Neural cell (in vitro differentiated cells): ENCODE results near the gene AMY2B. TPM values are rescaled to one million over a fixed set of nuclear protein-coding genes. Genes with fewer than 3 reads are reported as not detected.
"Not testable (repeated sequence)": the region's sequence is repeated elsewhere in the genome, so short reads cannot be mapped to it uniquely, and the experiment has no call there.

Source experiments
- H2AFZ ChIP-seq: fragments of 200-600, 300-800 bp; sonication (generic), shearing (Covaris generic); 2 replicates; pipeline ENCODE4 v1.6.0; 2014; ENCODE audit warnings: low read depth, mild to moderate bottlenecking, antibody characterized with exemption, low read length, moderate library complexity
- H3F3A ChIP-seq: fragments of 200-600 bp; shearing (Covaris generic); 2 replicates; pipeline ENCODE4 v1.6.1; 2016; ENCODE audit warnings: mild to moderate bottlenecking, moderate library complexity, mixed read lengths, antibody characterized with exemption, low read length; ENCODE audit not compliant: insufficient read depth, poor library complexity, severe bottlenecking
- H3K27ac ChIP-seq: fragments of 200-600, 300-800 bp; sonication (generic), shearing (Covaris generic); 2 replicates; pipeline ENCODE4 v1.5.1; 2014; ENCODE audit warnings: mild to moderate bottlenecking, low read length, moderate library complexity
- H3K27me3 ChIP-seq: fragments of 300-800, 200-600 bp; sonication (generic), shearing (Covaris generic); 2 replicates; pipeline ENCODE4 v1.6.0; 2014; ENCODE audit warnings: mild to moderate bottlenecking, low read depth, low read length, moderate library complexity; ENCODE audit not compliant: insufficient read depth
- H3K36me3 ChIP-seq: fragments of 300-800, 200-600 bp; sonication (generic), shearing (Covaris generic); 2 replicates; pipeline ENCODE4 v1.5.1; 2014; ENCODE audit warnings: mild to moderate bottlenecking, antibody characterized with exemption, low read length, moderate library complexity; ENCODE audit not compliant: insufficient read depth
- H3K4me2 ChIP-seq: fragments of 300-800, 200-600 bp; sonication (generic), shearing (Covaris generic); 2 replicates; pipeline ENCODE4 v1.6.0; 2014; ENCODE audit warnings: mild to moderate bottlenecking, low read length
- H3K4me3 ChIP-seq: fragments of 300-800, 200-600 bp; sonication (generic), shearing (Covaris generic); 2 replicates; pipeline ENCODE4 v1.5.1; 2014; ENCODE audit warnings: mild to moderate bottlenecking, low read length, moderate library complexity
- H3K79me2 ChIP-seq: fragments of 200-600 bp; shearing (Covaris generic); replicated peaks from 2 replicates; pipeline ENCODE4 v1.6.0; 2014; ENCODE audit warnings: mild to moderate bottlenecking, low read length, moderate library complexity; ENCODE audit not compliant: insufficient read depth
- H3K9ac ChIP-seq: fragments of 300-800, 200-600 bp; sonication (generic), shearing (Covaris generic); 2 replicates; pipeline ENCODE4 v1.6.1; 2016; ENCODE audit warnings: mild to moderate bottlenecking, low read length, mixed read lengths
- H3K9me2 ChIP-seq: fragments of 200-600 bp; shearing (Covaris generic); 2 replicates; pipeline ENCODE4 v1.6.1; 2016; ENCODE audit warnings: mild to moderate bottlenecking, low read length, mixed read lengths; ENCODE audit not compliant: insufficient read depth
- H3K9me3 ChIP-seq: fragments of 200-600, 300-800 bp; sonication (generic), shearing (Covaris generic); 2 replicates; pipeline ENCODE4 v1.6.1; 2016; ENCODE audit warnings: mild to moderate bottlenecking, mixed run types, low read length, moderate library complexity, mixed read lengths
- H4K20me1 ChIP-seq: fragments of 200-600 bp; shearing (Covaris generic); 2 replicates; pipeline ENCODE4 v1.6.1; 2016; ENCODE audit warnings: mild to moderate bottlenecking, mixed run types; ENCODE audit not compliant: insufficient read depth
- EP300 ChIP-seq: fragments of 450-650 bp; conservative IDR thresholded peaks from 2 replicates; pipeline ENCODE4 v1.6.1; 2014; ENCODE audit warnings: antibody characterized with exemption, mild to moderate bottlenecking, moderate library complexity; ENCODE audit not compliant: poor library complexity, severe bottlenecking
- EZH2 ChIP-seq: fragments of 200-600, 300-800 bp; shearing (Covaris generic), sonication (generic); IDR thresholded peaks from 2 replicates; pipeline ENCODE4 v1.6.1; 2014; ENCODE audit warnings: antibody characterized with exemption, low read length, borderline replicate concordance, mild to moderate bottlenecking; ENCODE audit not compliant: insufficient read depth, poor library complexity, severe bottlenecking
- MXI1 ChIP-seq: fragments of 450-650 bp; conservative IDR thresholded peaks from 2 replicates; pipeline ENCODE4 v1.6.1; 2014; ENCODE audit warnings: antibody characterized with exemption, mild to moderate bottlenecking; ENCODE audit not compliant: poor library complexity, severe bottlenecking
- POLR2AphosphoS5 ChIP-seq: IDR thresholded peaks from 2 replicates; pipeline ENCODE4 v1.6.1; 2012
- RAD21 ChIP-seq: fragments of 450-650 bp; conservative IDR thresholded peaks from 2 replicates; pipeline ENCODE4 v1.6.1; 2014; ENCODE audit warnings: antibody characterized with exemption, mild to moderate bottlenecking, moderate library complexity
- SMC3 ChIP-seq: fragments of 450-650 bp; conservative IDR thresholded peaks from 2 replicates; pipeline ENCODE4 v1.6.1; 2014; ENCODE audit warnings: antibody characterized with exemption, mild to moderate bottlenecking, moderate library complexity; ENCODE audit not compliant: poor library complexity
- TAF1 ChIP-seq: IDR thresholded peaks from 2 replicates; pipeline ENCODE4 v1.6.1; 2012; ENCODE audit warnings: low read depth
- polyA plus RNA-seq: library from polyadenylated mRNA; depleted of rRNA; stranded (reverse); fragments of >200 nt; gene quantifications from 2 replicates; pipeline ENCODE4 v1.2.3, GENCODE V29; 2014
- TF ChIP-seq, protein P1 (sequence below): IDR thresholded peaks from 2 replicates; pipeline ENCODE4 v1.6.1; 2012; ENCODE audit warnings: borderline replicate concordance
- TF ChIP-seq, protein P2 (sequence below): fragments of 450-650 bp; IDR thresholded peaks from 2 replicates; pipeline ENCODE4 v1.5.1; 2014; ENCODE audit warnings: antibody characterized with exemption, mild to moderate bottlenecking, moderate library complexity; ENCODE audit not compliant: poor library complexity, severe bottlenecking

AMY2B gene
- polyA plus RNA-seq, 1 donor from 2014 or later, result 48.1 TPM

DNA sequence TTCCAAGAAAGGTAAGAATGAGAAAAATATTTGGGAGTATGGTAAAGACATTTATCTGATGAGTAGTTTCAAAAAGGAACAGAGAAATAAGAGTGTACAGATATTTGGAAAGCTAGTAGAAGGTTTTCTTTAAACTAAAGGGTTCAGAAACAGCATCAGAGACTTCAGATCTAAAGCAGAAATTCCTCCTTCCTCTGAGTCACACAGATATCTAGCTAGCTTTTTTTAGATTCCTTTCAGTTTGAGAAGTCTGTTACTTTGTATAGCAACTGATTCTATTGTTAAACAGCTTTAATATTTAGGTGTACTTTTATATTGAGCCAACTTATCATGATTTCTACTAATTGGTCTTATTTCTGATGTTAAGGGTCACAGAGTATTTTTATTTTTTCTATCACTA lies 4.7 kb downstream of the AMY2B start:
- Histone ChIP-seq H3K79me2 (no peaks in the 10 kb centered on the region), H3K27me3 (no peaks in the 10 kb centered on the region), H3K9me2 (no peaks in the 10 kb centered on the region), H3K9ac (no peak overlapping the region), H3K4me3 (no peak overlapping the region), H3F3A (no peaks in the 10 kb centered on the region), H4K20me1 (no peaks in the 10 kb centered on the region), H2AFZ (no peak overlapping the region), H3K9me3 (no peaks in the 10 kb centered on the region), H3K27ac (no peak overlapping the region), H3K4me2 (no peak overlapping the region), H3K36me3 (no peaks in the 10 kb centered on the region)
- no peak for TF ChIP-seq POLR2AphosphoS5
- TF ChIP-seq EZH2, result no peak
- no peak for TF ChIP-seq MXI1
- TF ChIP-seq EP300, result no peak
- TF ChIP-seq TAF1, result no peak
- TF ChIP-seq, protein P1, sequence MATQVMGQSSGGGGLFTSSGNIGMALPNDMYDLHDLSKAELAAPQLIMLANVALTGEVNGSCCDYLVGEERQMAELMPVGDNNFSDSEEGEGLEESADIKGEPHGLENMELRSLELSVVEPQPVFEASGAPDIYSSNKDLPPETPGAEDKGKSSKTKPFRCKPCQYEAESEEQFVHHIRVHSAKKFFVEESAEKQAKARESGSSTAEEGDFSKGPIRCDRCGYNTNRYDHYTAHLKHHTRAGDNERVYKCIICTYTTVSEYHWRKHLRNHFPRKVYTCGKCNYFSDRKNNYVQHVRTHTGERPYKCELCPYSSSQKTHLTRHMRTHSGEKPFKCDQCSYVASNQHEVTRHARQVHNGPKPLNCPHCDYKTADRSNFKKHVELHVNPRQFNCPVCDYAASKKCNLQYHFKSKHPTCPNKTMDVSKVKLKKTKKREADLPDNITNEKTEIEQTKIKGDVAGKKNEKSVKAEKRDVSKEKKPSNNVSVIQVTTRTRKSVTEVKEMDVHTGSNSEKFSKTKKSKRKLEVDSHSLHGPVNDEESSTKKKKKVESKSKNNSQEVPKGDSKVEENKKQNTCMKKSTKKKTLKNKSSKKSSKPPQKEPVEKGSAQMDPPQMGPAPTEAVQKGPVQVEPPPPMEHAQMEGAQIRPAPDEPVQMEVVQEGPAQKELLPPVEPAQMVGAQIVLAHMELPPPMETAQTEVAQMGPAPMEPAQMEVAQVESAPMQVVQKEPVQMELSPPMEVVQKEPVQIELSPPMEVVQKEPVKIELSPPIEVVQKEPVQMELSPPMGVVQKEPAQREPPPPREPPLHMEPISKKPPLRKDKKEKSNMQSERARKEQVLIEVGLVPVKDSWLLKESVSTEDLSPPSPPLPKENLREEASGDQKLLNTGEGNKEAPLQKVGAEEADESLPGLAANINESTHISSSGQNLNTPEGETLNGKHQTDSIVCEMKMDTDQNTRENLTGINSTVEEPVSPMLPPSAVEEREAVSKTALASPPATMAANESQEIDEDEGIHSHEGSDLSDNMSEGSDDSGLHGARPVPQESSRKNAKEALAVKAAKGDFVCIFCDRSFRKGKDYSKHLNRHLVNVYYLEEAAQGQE, result no peak
- no peak for TF ChIP-seq SMC3
- TF ChIP-seq, protein P2, sequence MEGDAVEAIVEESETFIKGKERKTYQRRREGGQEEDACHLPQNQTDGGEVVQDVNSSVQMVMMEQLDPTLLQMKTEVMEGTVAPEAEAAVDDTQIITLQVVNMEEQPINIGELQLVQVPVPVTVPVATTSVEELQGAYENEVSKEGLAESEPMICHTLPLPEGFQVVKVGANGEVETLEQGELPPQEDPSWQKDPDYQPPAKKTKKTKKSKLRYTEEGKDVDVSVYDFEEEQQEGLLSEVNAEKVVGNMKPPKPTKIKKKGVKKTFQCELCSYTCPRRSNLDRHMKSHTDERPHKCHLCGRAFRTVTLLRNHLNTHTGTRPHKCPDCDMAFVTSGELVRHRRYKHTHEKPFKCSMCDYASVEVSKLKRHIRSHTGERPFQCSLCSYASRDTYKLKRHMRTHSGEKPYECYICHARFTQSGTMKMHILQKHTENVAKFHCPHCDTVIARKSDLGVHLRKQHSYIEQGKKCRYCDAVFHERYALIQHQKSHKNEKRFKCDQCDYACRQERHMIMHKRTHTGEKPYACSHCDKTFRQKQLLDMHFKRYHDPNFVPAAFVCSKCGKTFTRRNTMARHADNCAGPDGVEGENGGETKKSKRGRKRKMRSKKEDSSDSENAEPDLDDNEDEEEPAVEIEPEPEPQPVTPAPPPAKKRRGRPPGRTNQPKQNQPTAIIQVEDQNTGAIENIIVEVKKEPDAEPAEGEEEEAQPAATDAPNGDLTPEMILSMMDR, result no peak
- TF ChIP-seq RAD21, result no peak

DNA sequence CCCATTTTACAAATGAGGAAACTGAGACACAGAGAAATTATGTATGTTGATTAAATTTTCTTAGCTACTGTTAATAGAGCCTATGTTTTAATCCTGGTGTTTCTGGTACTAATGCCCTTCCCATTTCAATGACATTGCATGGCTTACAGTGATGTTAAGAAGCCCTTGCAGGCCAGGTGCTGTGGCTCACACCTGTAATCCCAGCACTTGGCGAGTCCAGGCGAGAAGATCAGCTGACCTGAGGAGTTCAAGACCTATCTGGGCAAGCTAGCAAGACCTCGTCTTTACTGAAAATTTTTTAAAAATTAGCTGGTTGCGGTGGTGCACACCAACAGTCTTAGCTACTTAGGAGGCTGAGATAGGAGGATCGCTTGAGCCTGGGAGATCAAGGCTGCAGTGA lies 5.4 kb downstream of the AMY2B start:
- H3K4me2 ChIP-seq, H3K36me3 ChIP-seq, H3K9me2 ChIP-seq, H3K27ac ChIP-seq, H2AFZ ChIP-seq, H3F3A ChIP-seq, H4K20me1 ChIP-seq, H3K27me3 ChIP-seq, H3K79me2 ChIP-seq, H3K4me3 ChIP-seq, H3K9me3 ChIP-seq, H3K9ac ChIP-seq: not testable (repeated sequence)

DNA sequence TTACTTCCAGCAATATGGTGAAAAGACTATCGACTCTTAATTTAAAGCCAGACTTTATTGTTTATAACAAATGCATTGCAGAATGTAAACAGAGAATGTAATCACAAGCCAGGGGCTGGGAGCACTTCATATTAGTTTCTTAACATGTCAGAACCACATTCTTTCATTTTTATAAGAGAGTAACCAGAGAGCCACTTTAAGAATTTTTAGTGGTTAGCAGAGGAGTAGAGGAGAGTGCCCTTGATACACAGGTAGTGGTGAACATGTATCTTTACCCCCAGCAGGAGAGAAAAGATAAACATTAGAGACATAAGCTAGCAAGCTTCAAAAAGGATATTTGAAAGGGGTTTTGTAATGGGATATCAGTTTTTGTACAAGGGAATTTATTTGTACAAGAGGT lies 11.1 kb downstream of the AMY2B start:
- Histone ChIP-seq H3K4me2 (no peak overlapping the region), H3K9me2 (no peaks in the 10 kb centered on the region), H3K27ac (no peak overlapping the region), H3K9me3 (no peaks in the 10 kb centered on the region), H4K20me1 (no peaks in the 10 kb centered on the region), H3K9ac (no peak overlapping the region), H3K36me3 (no peaks in the 10 kb centered on the region), H3K4me3 (no peak overlapping the region), H3F3A (no peaks in the 10 kb centered on the region), H2AFZ (no peak overlapping the region), H3K79me2 (no peaks in the 10 kb centered on the region), H3K27me3 (no peaks in the 10 kb centered on the region)
- TF ChIP-seq EZH2 (no peak), RAD21 (no peak), EP300 (no peak), MXI1 (no peak), TAF1 (no peak), POLR2AphosphoS5 (no peak), SMC3 (no peak)
- TF ChIP-seq, protein P2, result no peak
- TF ChIP-seq, protein P1, result no peak
